ENCODE measurements around the gene TMEM98.

The TMEM98 gene

DNA sequence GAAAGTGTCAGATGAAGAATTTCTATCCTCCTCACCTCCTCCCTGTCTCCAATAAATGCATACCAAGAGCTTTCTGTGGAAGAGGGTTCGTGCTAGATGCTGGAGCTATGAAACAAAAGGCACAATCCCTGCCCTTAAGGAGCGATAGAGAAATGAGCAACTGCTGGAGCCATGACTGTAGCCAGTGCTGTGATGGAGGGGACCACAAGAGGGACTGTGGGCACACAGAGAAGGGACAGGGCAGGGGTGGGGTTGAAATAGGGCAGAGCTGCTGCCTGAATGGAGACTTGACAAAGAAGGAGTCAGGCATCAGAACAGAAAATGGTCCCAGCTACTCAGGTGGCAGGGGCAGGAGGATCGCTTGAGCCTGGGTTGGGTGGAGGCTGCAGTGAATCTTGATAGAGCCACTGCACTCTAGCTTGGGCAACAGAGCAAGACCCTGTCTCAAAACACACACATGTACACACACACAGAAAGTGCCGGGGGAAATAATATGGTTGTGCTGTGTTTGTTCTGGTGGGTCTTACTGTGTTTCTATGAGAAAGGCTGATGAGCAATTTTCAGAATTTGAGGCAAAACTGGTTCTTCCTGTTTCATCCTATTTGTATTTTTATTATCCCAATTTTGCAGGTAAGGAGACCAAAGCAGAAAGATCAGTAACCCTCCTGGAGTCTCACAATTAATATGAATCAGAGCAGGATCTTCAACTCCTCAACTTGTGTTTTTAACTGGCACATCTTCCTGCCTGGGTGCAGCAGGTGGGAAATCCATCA is 16.5 kb downstream of the TMEM98 start:
- no peak overlapping the region for H3K4me2 ChIP-seq (ENCODE audit: insufficient read depth, low read length)
- H3K9ac ChIP-seq (ENCODE audit: low read depth, low read length), result no peak overlapping the region
- no peak for DNase-seq
- no peak for TF ChIP-seq EZH2 (IDR thresholded peaks at IDR 0.05; ENCODE audit: borderline replicate concordance, low read depth, low read length, severe bottlenecking)
- TF ChIP-seq, protein P1, sequence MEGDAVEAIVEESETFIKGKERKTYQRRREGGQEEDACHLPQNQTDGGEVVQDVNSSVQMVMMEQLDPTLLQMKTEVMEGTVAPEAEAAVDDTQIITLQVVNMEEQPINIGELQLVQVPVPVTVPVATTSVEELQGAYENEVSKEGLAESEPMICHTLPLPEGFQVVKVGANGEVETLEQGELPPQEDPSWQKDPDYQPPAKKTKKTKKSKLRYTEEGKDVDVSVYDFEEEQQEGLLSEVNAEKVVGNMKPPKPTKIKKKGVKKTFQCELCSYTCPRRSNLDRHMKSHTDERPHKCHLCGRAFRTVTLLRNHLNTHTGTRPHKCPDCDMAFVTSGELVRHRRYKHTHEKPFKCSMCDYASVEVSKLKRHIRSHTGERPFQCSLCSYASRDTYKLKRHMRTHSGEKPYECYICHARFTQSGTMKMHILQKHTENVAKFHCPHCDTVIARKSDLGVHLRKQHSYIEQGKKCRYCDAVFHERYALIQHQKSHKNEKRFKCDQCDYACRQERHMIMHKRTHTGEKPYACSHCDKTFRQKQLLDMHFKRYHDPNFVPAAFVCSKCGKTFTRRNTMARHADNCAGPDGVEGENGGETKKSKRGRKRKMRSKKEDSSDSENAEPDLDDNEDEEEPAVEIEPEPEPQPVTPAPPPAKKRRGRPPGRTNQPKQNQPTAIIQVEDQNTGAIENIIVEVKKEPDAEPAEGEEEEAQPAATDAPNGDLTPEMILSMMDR (IDR thresholded peaks at IDR 0.05; ENCODE audit: borderline replicate concordance, extremely low read depth, low read length, poor library complexity, severe bottlenecking), result no peak
- H3K27me3 ChIP-seq (ENCODE audit: insufficient read depth, low read length, poor library complexity), result peaks cover 6% of the 10 kb centered on the region
- H3K36me3 ChIP-seq (ENCODE audit: insufficient read depth, low read length), result no peaks in the 10 kb centered on the region
- no peaks in the 10 kb centered on the region for H4K20me1 ChIP-seq (ENCODE audit: insufficient read depth, low read length)
- H2AFZ ChIP-seq (ENCODE audit: low read depth, low read length), result no peak overlapping the region
- no peak overlapping the region for H3K4me3 ChIP-seq (ENCODE audit: low read depth in 1 of 2, low read length in 2 of 2)
- H3K9me3 ChIP-seq (ENCODE audit: insufficient read depth, low read length, severe bottlenecking), result no peaks in the 10 kb centered on the region
- no peak overlapping the region for H3K27ac ChIP-seq (ENCODE audit: low read length)
- no peaks in the 10 kb centered on the region for H3K4me1 ChIP-seq (ENCODE audit: insufficient read depth, low read length)
- no peak for ATAC-seq (ENCODE audit: insufficient read depth, low read depth)
- no peaks in the 10 kb centered on the region for H3K79me2 ChIP-seq (ENCODE audit: insufficient read depth, low read length)

DNA sequence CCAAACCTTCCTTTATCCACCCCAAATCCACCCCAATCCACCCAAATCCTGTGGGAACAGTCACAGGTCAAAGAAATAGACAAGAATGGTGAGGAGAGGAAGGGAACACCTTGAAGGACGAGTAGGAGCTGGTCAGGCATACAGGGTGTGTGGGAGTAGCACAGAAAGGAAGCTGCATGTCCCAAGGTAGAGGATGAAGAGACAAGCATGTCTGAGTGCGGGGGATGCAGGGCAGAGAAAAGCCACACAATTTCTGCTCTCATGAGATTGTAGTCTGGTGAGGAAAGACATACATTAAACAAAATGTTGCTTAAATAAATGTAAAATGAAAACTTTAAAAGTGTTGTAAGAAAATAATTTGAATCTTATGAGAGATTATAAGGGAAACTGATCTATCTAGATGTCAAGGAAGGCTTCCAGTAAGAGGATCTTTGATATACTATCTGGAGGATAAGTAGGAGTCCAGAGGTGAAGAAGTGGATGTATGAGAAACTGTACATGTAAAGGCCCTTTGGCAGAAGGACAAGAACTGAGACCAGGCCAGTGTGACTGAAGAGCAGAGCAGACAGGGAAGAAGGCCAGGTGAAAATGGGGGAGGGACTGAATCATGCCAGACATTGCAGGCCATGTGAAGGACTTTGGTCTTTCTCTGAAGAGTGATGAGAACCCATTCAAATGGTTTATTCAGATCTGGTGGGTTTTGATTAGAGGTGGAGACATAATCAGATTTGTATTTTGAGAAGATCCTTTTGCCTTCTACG is 18.6 kb downstream of the TMEM98 start:
- no peak for ATAC-seq (ENCODE audit: insufficient read depth, low read depth)
- peaks cover 6% of the 10 kb centered on the region for H3K27me3 ChIP-seq (ENCODE audit: insufficient read depth, low read length, poor library complexity)

DNA sequence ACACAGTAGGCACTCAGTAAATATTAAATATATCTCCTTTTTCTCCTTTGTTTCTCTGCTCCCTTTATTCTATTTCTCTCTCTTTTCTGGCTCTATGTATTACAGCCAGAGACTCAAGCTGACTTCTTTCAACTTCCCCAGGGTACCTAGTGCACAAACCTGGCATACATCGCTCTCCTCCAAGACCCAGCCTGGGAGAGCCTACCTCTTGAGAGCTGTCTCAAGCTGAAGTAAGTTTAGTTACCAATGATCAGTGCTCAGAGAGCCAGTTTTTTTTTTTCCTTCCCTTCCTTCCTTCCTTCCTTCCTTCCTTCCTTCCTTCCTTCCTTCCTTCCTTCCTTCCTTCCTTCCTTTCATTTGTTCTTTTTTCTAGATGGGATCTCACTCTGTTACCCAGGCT is 19.8 kb downstream of the TMEM98 start:
- no peaks in the 10 kb centered on the region for H4K20me1 ChIP-seq (ENCODE audit: insufficient read depth, low read length)
- no peak overlapping the region for H3K9ac ChIP-seq (ENCODE audit: low read depth, low read length)
- H3K4me1 ChIP-seq (ENCODE audit: insufficient read depth, low read length), result no peaks in the 10 kb centered on the region
- DNase-seq (no peak), ATAC-seq (ENCODE audit: insufficient read depth, low read depth) (no peak)
- H3K27me3 ChIP-seq (ENCODE audit: insufficient read depth, low read length, poor library complexity), result peaks cover 6% of the 10 kb centered on the region
- no peak overlapping the region for H2AFZ ChIP-seq (ENCODE audit: low read depth, low read length)
- no peaks in the 10 kb centered on the region for H3K79me2 ChIP-seq (ENCODE audit: insufficient read depth, low read length)
- H3K27ac ChIP-seq (ENCODE audit: low read length), result no peak overlapping the region
- no peak overlapping the region for H3K4me3 ChIP-seq (ENCODE audit: low read depth in 1 of 2, low read length in 2 of 2)
- no peaks in the 10 kb centered on the region for H3K36me3 ChIP-seq (ENCODE audit: insufficient read depth, low read length)
- H3K9me3 ChIP-seq (ENCODE audit: insufficient read depth, low read length, severe bottlenecking), result no peaks in the 10 kb centered on the region
- no peak overlapping the region for H3K4me2 ChIP-seq (ENCODE audit: insufficient read depth, low read length)
- no peak for TF ChIP-seq EZH2 (IDR thresholded peaks at IDR 0.05; ENCODE audit: borderline replicate concordance, low read depth, low read length, severe bottlenecking)
- TF ChIP-seq, protein P1 (IDR thresholded peaks at IDR 0.05; ENCODE audit: borderline replicate concordance, extremely low read depth, low read length, poor library complexity, severe bottlenecking), result no peak

More for the DNA sequence above, 18.6 kb downstream of the TMEM98 start:
- H4K20me1 ChIP-seq (ENCODE audit: insufficient read depth, low read length), result no peaks in the 10 kb centered on the region
- H3K4me2 ChIP-seq (ENCODE audit: insufficient read depth, low read length), result no peak overlapping the region
- H3K79me2 ChIP-seq (ENCODE audit: insufficient read depth, low read length), result no peaks in the 10 kb centered on the region
- no peak overlapping the region for H3K27ac ChIP-seq (ENCODE audit: low read length)
- DNase-seq, result no peak
- no peak overlapping the region for H2AFZ ChIP-seq (ENCODE audit: low read depth, low read length)
- H3K4me1 ChIP-seq (ENCODE audit: insufficient read depth, low read length), result no peaks in the 10 kb centered on the region
- H3K9me3 ChIP-seq (ENCODE audit: insufficient read depth, low read length, severe bottlenecking), result no peaks in the 10 kb centered on the region
- no peaks in the 10 kb centered on the region for H3K36me3 ChIP-seq (ENCODE audit: insufficient read depth, low read length)
- TF ChIP-seq EZH2 (IDR thresholded peaks at IDR 0.05; ENCODE audit: borderline replicate concordance, low read depth, low read length, severe bottlenecking), result no peak
- TF ChIP-seq, protein P1 (IDR thresholded peaks at IDR 0.05; ENCODE audit: borderline replicate concordance, extremely low read depth, low read length, poor library complexity, severe bottlenecking), result no peak
- H3K4me3 ChIP-seq (ENCODE audit: low read depth in 1 of 2, low read length in 2 of 2), result no peak overlapping the region
- H3K9ac ChIP-seq (ENCODE audit: low read depth, low read length), result no peak overlapping the region

Measured in DND-41 (cell line).